Colonic mucosa (tissue), 4 donors: ENCODE data around the gene ENTPD6. TPM values are rescaled to one million over a fixed set of nuclear protein-coding genes. Genes with fewer than 3 reads are reported as not detected.
A peak's percentile ranks its signal among the peaks of the same experiment; 100 is the strongest.
"Not testable (repeated sequence)": the region's sequence is repeated elsewhere in the genome, so short reads cannot be mapped to it uniquely, and the experiment has no call there.

Experiments used
- DNase-seq: peaks from one replicate; pipeline ENCODE4 v3.0.0-alpha.2; 2020
- H3K27ac ChIP-seq: fragments of 200-600 bp; one replicate; pipeline ENCODE4 v1.8.0; 2021
- H3K27me3 ChIP-seq: fragments of 200-600 bp; one replicate; pipeline ENCODE4 v1.8.0; 2021
- H3K36me3 ChIP-seq: fragments of 200-600 bp; one replicate; pipeline ENCODE4 v1.8.0; 2021
- H3K4me1 ChIP-seq: fragments of 200-600 bp; one replicate; pipeline ENCODE4 v1.8.0; 2021; ENCODE audit warnings: mild to moderate bottlenecking
- H3K4me3 ChIP-seq: fragments of 200-600 bp; one replicate; pipeline ENCODE4 v1.8.0; 2021
- H3K9ac ChIP-seq, 2 donors: one replicate each; pipeline ENCODE4 v1.7.0; 2013; ENCODE audit warnings: control low read depth in 2 of 2, low read depth in 2 of 2, low read length in 2 of 2
- H3K9me3 ChIP-seq: fragments of 200-600 bp; one replicate; pipeline ENCODE4 v1.8.0; 2021
- CTCF ChIP-seq: fragments of 200-600 bp; IDR thresholded peaks from one replicate; pipeline ENCODE4 v1.8.0; 2022; ENCODE audit warnings: antibody characterized with exemption, mild to moderate bottlenecking
- intact Hi-C: fragments of 100-400 bp; cut with DNase I; formaldehyde crosslinking; loops from one replicate; pipeline ENCODE4 v1.14.1; 2022
- total RNA-seq, 2 donors: library from RNA; stranded (reverse); fragmentation: NEBNext Ultra II Directional in 1 of 2; extraction: Animal tissue kit (Norgen Biotek cat#: 25700) in 1 of 2; gene quantifications; one replicate each; pipeline ENCODE4 v1.2.1, GENCODE V29; 2021
- donor health status: healthy.
- donor health status: DM: no; HTN: no; CAD: no.
- donor health status: DM: no; HTN: no; CAD: no.

Gene ENTPD6
- total RNA-seq, 2 donors from 2014 or later = 120 to 201 TPM

DNA sequence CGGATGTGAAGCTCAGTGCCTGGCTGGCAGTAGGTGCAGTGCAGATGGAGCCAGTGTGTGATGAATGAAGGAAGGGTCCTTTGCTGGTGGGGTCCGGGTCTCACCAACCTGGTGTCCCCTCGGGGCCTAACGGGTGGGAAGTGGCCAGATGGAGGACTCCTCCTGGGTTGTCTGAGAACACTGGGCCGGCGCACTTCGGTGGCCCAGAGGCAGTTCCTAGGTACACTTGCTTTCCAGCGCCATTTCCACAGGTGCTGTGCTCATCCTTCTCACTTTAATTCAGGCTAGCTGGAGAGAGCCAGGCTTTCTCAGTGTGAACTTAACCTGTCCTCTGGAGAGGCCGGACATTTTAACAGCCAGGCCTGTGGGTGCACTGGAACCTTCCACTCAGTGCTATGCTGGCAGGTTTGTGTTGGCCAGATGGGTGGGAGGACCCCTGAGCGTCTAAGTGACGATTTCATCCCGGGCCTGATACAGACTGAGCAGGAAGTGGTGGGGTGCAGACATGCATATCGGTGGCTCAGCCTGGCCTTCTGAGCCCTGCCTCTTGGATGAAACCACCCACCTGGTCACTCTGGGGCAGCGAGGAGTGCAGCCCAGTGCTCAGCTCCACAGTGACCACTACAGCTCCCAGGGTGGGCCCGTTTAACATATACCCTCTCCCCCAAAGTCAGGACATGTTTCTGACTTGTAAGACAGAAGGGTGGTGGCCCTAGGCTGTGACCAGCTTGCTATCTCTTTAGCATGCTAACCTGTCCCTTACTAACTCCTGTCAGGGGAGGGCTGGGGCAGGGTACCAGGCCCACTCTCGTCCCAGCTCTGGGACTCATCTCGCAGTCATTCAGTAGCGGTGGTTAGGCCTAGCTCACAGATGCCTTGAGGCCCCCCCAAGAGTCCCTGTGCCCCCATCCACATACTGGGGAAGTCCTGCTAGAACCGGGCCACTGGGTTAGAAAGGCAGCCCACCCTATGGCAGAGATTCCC is 44.2 kb downstream of the ENTPD6 start:
- Histone ChIP-seq H3K9ac (no peak overlapping the region), H3K4me1 (peaks cover 16% of the 10 kb centered on the region), H3K27me3 (no peaks in the 10 kb centered on the region), H3K36me3 (no peaks in the 10 kb centered on the region), H3K27ac (no peak overlapping the region), H3K9me3 (no peaks in the 10 kb centered on the region), H3K4me3 (no peak overlapping the region)
- intact Hi-C loops = no loop called here
- DNase-seq = no peak
- no peak for TF ChIP-seq CTCF

GRCh38 chr20:25240851-25241658 is 45.5 kb downstream of the ENTPD6 start:
- intact Hi-C loops = not testable (repeated sequence)

GRCh38 chr20:25241659-25241955 is 46.1 kb downstream of the ENTPD6 start:
- H3K4me1 ChIP-seq = peaks cover 12% of the 10 kb centered on the region
- H3K9ac ChIP-seq, H3K27ac ChIP-seq, H3K36me3 ChIP-seq, H3K4me3 ChIP-seq, H3K27me3 ChIP-seq, intact Hi-C loops, DNase-seq, H3K9me3 ChIP-seq: not testable (repeated sequence)

More at GRCh38 chr20:25240851-25241658, 45.5 kb downstream of the ENTPD6 start:
- not testable (repeated sequence) for H3K36me3 ChIP-seq, H3K4me3 ChIP-seq, H3K27me3 ChIP-seq, H3K9me3 ChIP-seq, H3K9ac ChIP-seq, H3K27ac ChIP-seq
- peaks cover 12% of the 10 kb centered on the region for H3K4me1 ChIP-seq
- peak; percentile 17 for DNase-seq

GRCh38 chr20:25242231-25242630 is 46.7 kb downstream of the ENTPD6 start:
- H3K36me3 ChIP-seq = no peaks in the 10 kb centered on the region
- H3K4me1 ChIP-seq = peaks cover 12% of the 10 kb centered on the region
- H3K4me3 ChIP-seq = no peak overlapping the region
- no peaks in the 10 kb centered on the region for H3K27me3 ChIP-seq
- no peak overlapping the region for H3K9ac ChIP-seq
- intact Hi-C loops = no loop called here
- no peak overlapping the region for H3K27ac ChIP-seq
- no peaks in the 10 kb centered on the region for H3K9me3 ChIP-seq
- DNase-seq = peak; percentile 15
- TF ChIP-seq CTCF = no peak

DNA sequence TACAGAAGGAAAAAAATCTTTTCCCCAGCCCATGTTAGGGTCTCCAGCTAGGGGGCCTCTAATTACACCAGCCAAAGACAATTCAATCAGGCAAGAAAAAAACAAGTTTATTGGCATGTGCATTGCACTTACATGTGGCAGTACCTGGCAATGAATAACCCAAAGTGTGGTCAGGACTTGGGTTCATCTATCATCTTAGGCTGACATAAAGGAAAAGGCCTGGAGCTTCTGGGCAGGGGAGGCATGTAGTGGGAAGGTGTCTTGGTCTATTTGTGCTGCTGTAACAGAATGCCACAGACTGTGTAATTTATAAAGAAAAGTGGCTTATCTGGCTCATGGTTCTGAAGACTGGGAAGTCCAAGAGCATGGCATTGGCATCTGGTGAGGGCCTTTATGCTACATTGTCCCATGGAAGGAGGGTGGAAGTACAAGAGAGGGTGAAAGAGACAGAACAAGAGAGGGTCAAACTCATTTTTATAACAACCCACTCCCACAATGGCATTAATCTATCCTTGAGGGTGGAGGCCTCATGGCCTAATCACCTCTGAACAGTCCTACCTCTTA is 48.0 kb downstream of the ENTPD6 start:
- Histone ChIP-seq H3K4me3 (no peak overlapping the region), H3K4me1 (peaks cover 1% of the 10 kb centered on the region), H3K9me3 (no peaks in the 10 kb centered on the region), H3K27me3 (no peaks in the 10 kb centered on the region), H3K27ac (no peak overlapping the region), H3K36me3 (no peaks in the 10 kb centered on the region), H3K9ac (no peak overlapping the region)
- intact Hi-C loops = no loop called here
- DNase-seq = peak; percentile 13
- no peak for TF ChIP-seq CTCF

DNA sequence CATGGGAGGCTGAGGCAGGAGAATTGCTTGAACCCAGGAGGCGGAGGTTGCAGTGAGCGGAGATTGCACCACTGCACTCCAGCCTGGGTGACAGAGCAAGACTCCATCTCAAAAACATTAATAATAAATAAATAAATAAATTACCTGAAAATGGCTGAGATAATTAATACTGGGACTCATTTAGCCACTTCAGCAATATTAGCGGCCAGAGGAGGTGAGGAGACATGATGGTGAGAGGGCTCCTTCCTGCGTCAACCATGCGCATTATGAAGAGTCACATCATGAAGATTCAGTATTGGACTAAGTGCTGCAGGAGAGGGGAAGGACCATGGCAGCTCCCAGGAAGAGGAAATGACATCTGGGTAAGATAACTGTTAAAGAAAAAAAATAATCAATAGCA is 49.5 kb downstream of the ENTPD6 start:
- Histone ChIP-seq H3K9me3 (no peaks in the 10 kb centered on the region), H3K36me3 (no peaks in the 10 kb centered on the region), H3K27ac (no peak overlapping the region), H3K4me1 (no peaks in the 10 kb centered on the region), H3K27me3 (no peaks in the 10 kb centered on the region), H3K4me3 (no peak overlapping the region), H3K9ac (no peak overlapping the region)
- no peak for DNase-seq
- no peak for TF ChIP-seq CTCF
- intact Hi-C loops = loop anchor here (5.0 kb wide), 1 partner anchor 48 kb away; the partner anchor contains the start of gene ENTPD6
